K562 (cell line): Measurements from ENCODE around the gene METTL3. TPM values are rescaled to one million over a fixed set of nuclear protein-coding genes. Genes with fewer than 3 reads are reported as not detected.
A peak's percentile ranks its signal among the peaks of the same experiment; 100 is the strongest.

Source experiments
- CEBPB ChIP-seq: fragments of 450-650 bp; IDR thresholded peaks from 2 replicates; pipeline ENCODE4 v1.6.1; 2016; ENCODE audit warnings: missing genetic modification characterization, missing compliant biosample characterization
- FIP1L1 ChIP-seq: fragments of 200-400 bp; formaldehyde crosslinking; IDR thresholded peaks from 2 replicates; pipeline ENCODE4 v1.6.1; 2018; ENCODE audit warnings: mild to moderate bottlenecking, low read depth, low read length; ENCODE audit not compliant: poor library complexity, severe bottlenecking
- FOXA3 ChIP-seq, 2 experiments: fragments of 450-650 bp in 1 of 2; sonication (generic) in 1 of 2; formaldehyde crosslinking; IDR thresholded peaks in 1 of 2; conservative IDR thresholded peaks in 1 of 2; 2 replicates each; pipeline versions ENCODE4 v1.4.0 to v1.8.0; 2020 to 2022; ENCODE audit warnings: mild to moderate bottlenecking in 2 of 2, missing genetic modification reagents in 1 of 2
- HCFC1 ChIP-seq: IDR thresholded peaks from 2 replicates; pipeline ENCODE4 v1.6.1; 2012; ENCODE audit warnings: low read depth, low read length, improper control_type of control experiment
- MAZ ChIP-seq, 2 experiments: fragments of 450-650 bp in 1 of 2; sonication (generic) in 1 of 2; formaldehyde crosslinking; IDR thresholded peaks in 1 of 2; conservative IDR thresholded peaks in 1 of 2; 2 replicates each; pipeline versions ENCODE4 v1.4.0 to v1.5.0; 2020; ENCODE audit warnings: mild to moderate bottlenecking in 1 of 2, missing genetic modification reagents in 1 of 2
- POLR2H ChIP-seq: IDR thresholded peaks from 2 replicates; pipeline ENCODE4 v1.6.1; 2016; ENCODE audit warnings: missing genetic modification characterization, low read depth, mild to moderate bottlenecking, control low read depth, missing compliant biosample characterization, moderate library complexity
- RBM15 ChIP-seq: fragments of 200-400 bp; formaldehyde crosslinking; IDR thresholded peaks from 2 replicates; pipeline ENCODE4 v1.6.1; 2018; ENCODE audit warnings: mild to moderate bottlenecking, low read length, moderate library complexity; ENCODE audit not compliant: insufficient read depth
- RFX1 ChIP-seq: fragments of 450-650 bp; IDR thresholded peaks from 2 replicates; pipeline ENCODE4 v1.6.1; 2016; ENCODE audit warnings: mild to moderate bottlenecking, moderate library complexity
- SMARCA5 ChIP-seq: fragments of 450-650 bp; IDR thresholded peaks from 2 replicates; pipeline ENCODE4 v1.6.1; 2016
- STAG1 ChIP-seq: sonication (generic); formaldehyde crosslinking; IDR thresholded peaks from 2 replicates; pipeline ENCODE4 v1.5.0; 2020; ENCODE audit warnings: missing genetic modification reagents, borderline replicate concordance
- ZBTB1 ChIP-seq: sonication (generic); formaldehyde crosslinking; IDR thresholded peaks from 2 replicates; pipeline ENCODE4 v1.8.1; 2023; ENCODE audit warnings: missing genetic modification reagents, low read depth, mild to moderate bottlenecking, borderline replicate concordance
- ZBTB17 ChIP-seq: fragments of 450-650 bp; formaldehyde crosslinking; IDR thresholded peaks from 2 replicates; pipeline ENCODE4 v1.4.0; 2020; ENCODE audit warnings: mild to moderate bottlenecking
- ZNF324 ChIP-seq: fragments of 250-450 bp; sonication (Bioruptor Pico); IDR thresholded peaks from 2 replicates; pipeline ENCODE4 v1.4.0; 2020; ENCODE audit warnings: mild to moderate bottlenecking
- ZNF695 ChIP-seq: fragments of 450-650 bp; formaldehyde crosslinking; IDR thresholded peaks from 2 replicates; pipeline ENCODE4 v1.4.0; 2020; ENCODE audit warnings: mild to moderate bottlenecking, moderate library complexity
- ZSCAN29 ChIP-seq: fragments of 450-650 bp; IDR thresholded peaks from 2 replicates; pipeline ENCODE4 v1.6.1; 2017
- polyA plus RNA-seq, 8 experiments: library from polyadenylated mRNA; depleted of rRNA in 4 of 8; stranded (reverse) in 5 of 8; unstranded in 3 of 8; fragments of >200 nt; fragmentation: Nextera tagmentation in 2 of 8; fragmentation: Illumina TruSeq in 1 of 8; extraction: Ambion mirVana in 2 of 8; extraction: Trizol in 1 of 8; gene quantifications; 2 replicates each; pipeline versions ENCODE4 v1.2.1 to v1.2.3, GENCODE V29; 2011 to 2014; ENCODE audit warnings: inconsistent platforms in 1 of 8, missing spikeins in 1 of 8
- total RNA-seq, 7 experiments: library from RNA; depleted of rRNA in 6 of 7; stranded (reverse); fragments of >200 nt in 6 of 7; fragmentation: Illumina TruSeq in 2 of 7; extraction: Trizol in 2 of 7; gene quantifications; 2 replicates each; pipeline versions ENCODE4 v1.2.1 to v1.2.3, GENCODE V29; 2011 to 2021; ENCODE audit warnings: low replicate concordance in 1 of 7
- TF ChIP-seq, protein P1 (sequence below): fragments of 250-450 bp; sonication (Bioruptor Pico); IDR thresholded peaks from 2 replicates; pipeline ENCODE4 v1.8.0; 2021; ENCODE audit warnings: moderate library complexity, mild to moderate bottlenecking, inconsistent platforms
- TF ChIP-seq, protein P2 (sequence below): fragments of 250-450 bp; sonication (Bioruptor Pico); IDR thresholded peaks from 2 replicates; pipeline ENCODE4 v1.4.0; 2020; ENCODE audit warnings: mild to moderate bottlenecking, moderate library complexity
- TF ChIP-seq, protein P3 (sequence below): sonication (generic); formaldehyde crosslinking; IDR thresholded peaks from 2 replicates; pipeline ENCODE4 v1.8.1; 2023; ENCODE audit warnings: mild to moderate bottlenecking, missing genetic modification reagents
- TF ChIP-seq, protein P4 (sequence below): sonication (generic); formaldehyde crosslinking; IDR thresholded peaks from 2 replicates; pipeline ENCODE4 v1.8.0; 2022; ENCODE audit warnings: missing genetic modification reagents, mild to moderate bottlenecking, borderline replicate concordance
- TF ChIP-seq, protein P5 (sequence below): sonication (generic); formaldehyde crosslinking; IDR thresholded peaks from 2 replicates; pipeline ENCODE4 v1.8.1; 2023; ENCODE audit warnings: mild to moderate bottlenecking, missing genetic modification reagents

Gene METTL3
- total and polyA plus RNA-seq, 9 of the 15 experiments (the other 6 are each of a cell fraction or from before 2014, with no cell fraction given), result 42.1 to 151 (median 65.7) TPM

DNA sequence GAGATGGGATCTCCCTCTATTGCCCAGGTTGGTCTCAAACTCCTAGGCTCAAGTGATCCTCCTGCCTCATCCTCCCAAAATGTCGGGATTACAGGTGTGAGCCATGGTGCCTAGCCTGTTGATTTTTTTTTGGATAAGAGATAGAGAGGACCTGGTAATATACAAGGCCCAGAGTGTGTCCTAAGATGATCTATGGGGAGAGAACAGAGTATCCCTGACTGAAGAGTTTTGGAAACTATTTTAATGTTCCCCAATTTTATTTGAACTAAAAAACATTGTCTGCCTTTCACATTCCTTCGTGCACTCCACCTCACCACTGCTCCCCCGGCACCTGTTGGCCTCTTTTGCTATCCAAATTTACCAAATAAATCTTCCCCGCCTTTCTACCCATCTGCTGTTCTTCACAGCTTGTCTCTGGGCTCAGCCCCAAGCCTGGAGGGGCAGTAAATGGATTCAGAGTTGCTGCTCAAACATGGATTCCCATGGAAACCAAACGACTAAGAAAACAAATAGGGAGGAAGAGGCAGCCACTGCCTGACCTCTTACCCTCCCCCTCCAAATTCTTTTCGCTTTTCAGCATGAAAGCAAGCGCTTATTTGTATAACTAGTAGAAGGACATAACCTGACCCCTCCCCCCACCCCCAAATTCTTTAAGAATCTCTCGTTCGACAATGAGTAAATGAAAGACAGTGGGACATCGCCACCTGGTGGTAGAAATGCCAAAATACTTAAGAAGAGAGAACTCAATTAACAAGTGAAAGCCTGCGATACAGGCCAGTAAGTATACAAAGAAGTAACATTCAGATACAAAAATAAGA lies 46.2 kb upstream of the METTL3 start (continued):
- TF ChIP-seq, protein P1, sequence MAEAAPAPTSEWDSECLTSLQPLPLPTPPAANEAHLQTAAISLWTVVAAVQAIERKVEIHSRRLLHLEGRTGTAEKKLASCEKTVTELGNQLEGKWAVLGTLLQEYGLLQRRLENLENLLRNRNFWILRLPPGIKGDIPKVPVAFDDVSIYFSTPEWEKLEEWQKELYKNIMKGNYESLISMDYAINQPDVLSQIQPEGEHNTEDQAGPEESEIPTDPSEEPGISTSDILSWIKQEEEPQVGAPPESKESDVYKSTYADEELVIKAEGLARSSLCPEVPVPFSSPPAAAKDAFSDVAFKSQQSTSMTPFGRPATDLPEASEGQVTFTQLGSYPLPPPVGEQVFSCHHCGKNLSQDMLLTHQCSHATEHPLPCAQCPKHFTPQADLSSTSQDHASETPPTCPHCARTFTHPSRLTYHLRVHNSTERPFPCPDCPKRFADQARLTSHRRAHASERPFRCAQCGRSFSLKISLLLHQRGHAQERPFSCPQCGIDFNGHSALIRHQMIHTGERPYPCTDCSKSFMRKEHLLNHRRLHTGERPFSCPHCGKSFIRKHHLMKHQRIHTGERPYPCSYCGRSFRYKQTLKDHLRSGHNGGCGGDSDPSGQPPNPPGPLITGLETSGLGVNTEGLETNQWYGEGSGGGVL (CRISPR knock-in tag), result no peak
- no peak for TF ChIP-seq FIP1L1
- no peak for TF ChIP-seq ZBTB1 (CRISPR knock-in tag)
- TF ChIP-seq RBM15, result no peak
- TF ChIP-seq, protein P2, sequence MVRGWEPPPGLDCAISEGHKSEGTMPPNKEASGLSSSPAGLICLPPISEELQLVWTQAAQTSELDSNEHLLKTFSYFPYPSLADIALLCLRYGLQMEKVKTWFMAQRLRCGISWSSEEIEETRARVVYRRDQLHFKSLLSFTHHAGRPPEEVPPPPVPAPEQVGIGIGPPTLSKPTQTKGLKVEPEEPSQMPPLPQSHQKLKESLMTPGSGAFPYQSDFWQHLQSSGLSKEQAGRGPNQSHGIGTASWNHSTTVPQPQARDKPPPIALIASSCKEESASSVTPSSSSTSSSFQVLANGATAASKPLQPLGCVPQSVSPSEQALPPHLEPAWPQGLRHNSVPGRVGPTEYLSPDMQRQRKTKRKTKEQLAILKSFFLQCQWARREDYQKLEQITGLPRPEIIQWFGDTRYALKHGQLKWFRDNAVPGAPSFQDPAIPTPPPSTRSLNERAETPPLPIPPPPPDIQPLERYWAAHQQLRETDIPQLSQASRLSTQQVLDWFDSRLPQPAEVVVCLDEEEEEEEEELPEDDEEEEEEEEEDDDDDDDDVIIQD (CRISPR knock-in tag), result no peak
- no peak for TF ChIP-seq ZNF695 (CRISPR knock-in tag)
- TF ChIP-seq ZNF324, result no peak
- peak; percentile 80 for TF ChIP-seq RFX1
- TF ChIP-seq SMARCA5, result no peak
- TF ChIP-seq, protein P3, sequence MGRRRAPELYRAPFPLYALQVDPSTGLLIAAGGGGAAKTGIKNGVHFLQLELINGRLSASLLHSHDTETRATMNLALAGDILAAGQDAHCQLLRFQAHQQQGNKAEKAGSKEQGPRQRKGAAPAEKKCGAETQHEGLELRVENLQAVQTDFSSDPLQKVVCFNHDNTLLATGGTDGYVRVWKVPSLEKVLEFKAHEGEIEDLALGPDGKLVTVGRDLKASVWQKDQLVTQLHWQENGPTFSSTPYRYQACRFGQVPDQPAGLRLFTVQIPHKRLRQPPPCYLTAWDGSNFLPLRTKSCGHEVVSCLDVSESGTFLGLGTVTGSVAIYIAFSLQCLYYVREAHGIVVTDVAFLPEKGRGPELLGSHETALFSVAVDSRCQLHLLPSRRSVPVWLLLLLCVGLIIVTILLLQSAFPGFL (CRISPR knock-in tag), result no peak
- no peak for TF ChIP-seq CEBPB
- TF ChIP-seq, protein P4, sequence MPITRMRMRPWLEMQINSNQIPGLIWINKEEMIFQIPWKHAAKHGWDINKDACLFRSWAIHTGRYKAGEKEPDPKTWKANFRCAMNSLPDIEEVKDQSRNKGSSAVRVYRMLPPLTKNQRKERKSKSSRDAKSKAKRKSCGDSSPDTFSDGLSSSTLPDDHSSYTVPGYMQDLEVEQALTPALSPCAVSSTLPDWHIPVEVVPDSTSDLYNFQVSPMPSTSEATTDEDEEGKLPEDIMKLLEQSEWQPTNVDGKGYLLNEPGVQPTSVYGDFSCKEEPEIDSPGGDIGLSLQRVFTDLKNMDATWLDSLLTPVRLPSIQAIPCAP, result no peak
- TF ChIP-seq ZBTB17, result peak; percentile 94
- peak in 1 of 2 experiments; percentile 17; a peak in 1 of 4 replicates for TF ChIP-seq MAZ (CRISPR knock-in tag; conservative IDR thresholded peaks at IDR 0.05 in 1 of 2, IDR thresholded peaks at IDR 0.05 in 1 of 2)
- TF ChIP-seq, protein P5, sequence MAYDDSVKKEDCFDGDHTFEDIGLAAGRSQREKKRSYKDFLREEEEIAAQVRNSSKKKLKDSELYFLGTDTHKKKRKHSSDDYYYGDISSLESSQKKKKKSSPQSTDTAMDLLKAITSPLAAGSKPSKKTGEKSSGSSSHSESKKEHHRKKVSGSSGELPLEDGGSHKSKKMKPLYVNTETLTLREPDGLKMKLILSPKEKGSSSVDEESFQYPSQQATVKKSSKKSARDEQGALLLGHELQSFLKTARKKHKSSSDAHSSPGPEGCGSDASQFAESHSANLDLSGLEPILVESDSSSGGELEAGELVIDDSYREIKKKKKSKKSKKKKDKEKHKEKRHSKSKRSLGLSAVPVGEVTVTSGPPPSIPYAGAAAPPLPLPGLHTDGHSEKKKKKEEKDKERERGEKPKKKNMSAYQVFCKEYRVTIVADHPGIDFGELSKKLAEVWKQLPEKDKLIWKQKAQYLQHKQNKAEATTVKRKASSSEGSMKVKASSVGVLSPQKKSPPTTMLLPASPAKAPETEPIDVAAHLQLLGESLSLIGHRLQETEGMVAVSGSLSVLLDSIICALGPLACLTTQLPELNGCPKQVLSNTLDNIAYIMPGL, result no peak
- no peak for TF ChIP-seq STAG1 (CRISPR knock-in tag)
- no peak for TF ChIP-seq FOXA3 (CRISPR knock-in tag; conservative IDR thresholded peaks at IDR 0.05 in 1 of 2, IDR thresholded peaks at IDR 0.05 in 1 of 2)
- TF ChIP-seq HCFC1, result no peak
- TF ChIP-seq POLR2H (tag), result no peak
- no peak for TF ChIP-seq ZSCAN29
